CD1c-positive myeloid dendritic cell (primary cell): ENCODE results near the gene GRXCR2.
"Not testable (repeated sequence)": the region's sequence is repeated elsewhere in the genome, so short reads cannot be mapped to it uniquely, and the experiment has no call there.

Experiments used
- DNase-seq: peaks from one replicate; pipeline ENCODE4 v3.0.0-alpha.2; 2016; ENCODE audit errors: extremely low spot score

Gene GRXCR2, protein sequence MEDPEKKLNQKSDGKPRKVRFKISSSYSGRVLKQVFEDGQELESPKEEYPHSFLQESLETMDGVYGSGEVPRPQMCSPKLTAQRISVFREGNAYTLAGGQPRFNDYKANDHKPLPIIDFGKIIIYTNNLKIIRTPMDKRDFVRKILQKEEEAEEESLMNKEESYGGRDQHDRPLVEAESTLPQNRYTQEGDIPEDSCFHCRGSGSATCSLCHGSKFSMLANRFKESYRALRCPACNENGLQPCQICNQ

GRCh38 chr5:145872914-145873313, at the start of gene GRXCR2:
GRXCR2 (minus strand) TSS chr5:145873014; CDS start chr5:145872968, 46 bp downstream.
- no peak for DNase-seq

DNA sequence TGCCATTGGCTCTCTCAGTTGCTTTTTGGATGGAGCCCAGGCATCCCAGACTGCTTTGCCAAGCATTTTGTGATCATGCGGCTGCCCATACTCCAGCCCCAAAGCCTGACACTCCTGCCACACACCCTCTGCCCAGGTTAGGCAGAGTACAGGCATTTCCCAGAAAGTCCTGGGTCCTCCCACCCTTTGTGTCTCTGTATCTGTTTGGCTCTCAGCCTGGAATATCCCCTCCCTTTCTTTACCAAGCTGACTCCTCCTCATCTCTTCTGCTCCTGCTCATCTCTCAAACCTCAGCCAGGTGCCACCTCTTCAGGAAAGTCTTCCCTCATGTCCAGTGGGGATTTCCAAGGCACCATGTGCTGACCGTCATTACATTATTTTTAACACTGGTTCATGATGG, 49.2 kb upstream of the GRXCR2 start:
- DNase-seq: no peak

DNA sequence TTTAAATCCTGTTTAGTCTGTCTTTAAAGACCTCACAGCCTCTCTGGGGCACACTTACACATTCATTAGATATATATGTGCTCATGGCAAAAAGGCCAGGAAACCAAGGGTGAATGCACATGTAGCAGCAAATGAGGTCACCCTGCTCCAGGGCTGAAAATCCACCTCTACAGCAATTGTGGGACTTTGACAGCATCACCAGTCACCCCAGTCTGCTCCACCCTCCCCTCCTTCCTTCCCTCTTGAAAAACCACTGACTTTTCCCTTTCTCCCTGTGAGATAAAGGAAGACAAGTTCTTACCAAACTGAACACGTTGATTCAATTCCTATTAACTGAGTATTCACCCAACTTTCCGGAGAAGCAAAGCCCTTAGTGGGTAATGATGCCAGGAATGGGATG, 48.4 kb upstream of the GRXCR2 start:
- DNase-seq: no peak

- no peak for DNase-seq
These were observed 47.9 kb upstream of the GRXCR2 start for GRCh38 chr5:145920542-145921210.

- no peak for DNase-seq
These were observed 46.6 kb upstream of the GRXCR2 start for GRCh38 chr5:145919413-145919812.

DNA sequence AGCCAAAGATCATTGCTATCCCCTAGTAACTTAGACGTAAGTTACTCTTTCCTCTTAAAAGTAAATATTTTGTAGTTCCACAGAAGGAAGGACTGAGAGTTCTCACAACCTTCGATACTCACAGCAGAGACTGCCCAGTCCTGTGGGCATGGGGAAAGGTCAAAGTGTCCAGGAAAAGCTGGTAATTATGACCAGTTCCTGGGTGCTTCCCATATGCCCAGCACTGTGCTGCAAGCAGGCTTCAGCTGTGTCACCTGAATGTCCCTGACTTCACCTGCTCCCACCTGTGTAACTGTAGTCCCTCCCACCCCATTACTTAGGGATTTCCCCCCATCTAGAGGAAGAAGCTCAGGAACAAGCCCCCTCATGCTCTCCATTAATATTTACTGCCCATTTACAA, 45.6 kb upstream of the GRXCR2 start:
- no peak for DNase-seq

GRCh38 chr5:145917288-145917687, 44.5 kb upstream of the GRXCR2 start:
- no peak for DNase-seq

DNA sequence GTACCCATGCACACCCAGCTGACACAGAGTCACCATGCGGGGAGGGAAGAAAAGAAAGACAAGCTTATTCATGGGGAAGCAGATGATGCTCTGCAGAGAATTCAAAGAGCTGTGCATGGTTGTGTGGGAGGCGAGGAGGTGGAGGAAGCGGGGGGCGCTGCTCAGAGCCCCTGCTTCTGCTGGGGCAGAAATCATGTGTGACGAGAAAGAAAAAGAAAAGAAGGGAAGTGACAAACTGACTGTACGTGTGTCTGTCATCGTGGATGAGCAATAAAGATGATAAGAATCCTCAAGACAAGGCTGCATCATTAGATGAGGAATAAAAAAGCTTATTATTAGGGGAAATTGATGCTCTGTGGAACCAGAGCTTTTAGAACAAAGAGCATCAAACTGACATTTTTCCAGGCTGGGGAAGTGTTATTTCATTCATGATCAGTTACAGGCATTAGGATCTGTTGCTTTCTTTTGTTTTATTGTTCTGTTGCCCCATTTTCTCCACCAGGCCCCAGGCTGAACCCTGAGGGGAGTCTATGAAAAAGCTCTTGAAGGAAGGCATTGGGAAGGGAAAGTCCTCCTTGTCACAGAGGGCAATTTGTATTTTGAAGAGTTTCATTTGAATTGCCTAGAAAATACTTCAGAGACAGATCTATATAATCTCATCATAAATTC, 43.3 kb upstream of the GRXCR2 start:
- DNase-seq: no peak

- DNase-seq: no peak
These were observed 40.9 kb upstream of the GRXCR2 start for GRCh38 chr5:145913701-145914100.

GRCh38 chr5:145912594-145912993, 39.8 kb upstream of the GRXCR2 start:
- no peak for DNase-seq

DNA sequence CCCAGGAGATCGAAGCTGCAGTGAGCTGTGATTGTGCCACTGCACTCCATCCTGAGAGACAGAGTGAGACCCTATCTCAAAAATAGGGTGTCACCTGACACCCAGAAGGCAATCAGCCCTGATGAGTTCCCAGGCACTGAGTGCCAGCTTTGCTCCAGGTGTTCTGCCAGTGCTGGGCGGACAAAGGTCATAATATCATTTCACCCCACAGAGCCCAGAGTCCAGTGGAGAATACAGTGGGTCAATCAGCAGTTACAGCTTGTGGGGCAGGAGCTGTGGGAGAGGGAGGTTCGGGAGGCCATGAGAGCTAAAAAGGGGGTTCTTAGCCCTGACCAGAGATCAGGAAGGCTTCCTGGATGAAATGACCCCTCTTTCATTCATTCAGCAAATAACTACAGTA, 39.2 kb upstream of the GRXCR2 start:
- no peak for DNase-seq

DNA sequence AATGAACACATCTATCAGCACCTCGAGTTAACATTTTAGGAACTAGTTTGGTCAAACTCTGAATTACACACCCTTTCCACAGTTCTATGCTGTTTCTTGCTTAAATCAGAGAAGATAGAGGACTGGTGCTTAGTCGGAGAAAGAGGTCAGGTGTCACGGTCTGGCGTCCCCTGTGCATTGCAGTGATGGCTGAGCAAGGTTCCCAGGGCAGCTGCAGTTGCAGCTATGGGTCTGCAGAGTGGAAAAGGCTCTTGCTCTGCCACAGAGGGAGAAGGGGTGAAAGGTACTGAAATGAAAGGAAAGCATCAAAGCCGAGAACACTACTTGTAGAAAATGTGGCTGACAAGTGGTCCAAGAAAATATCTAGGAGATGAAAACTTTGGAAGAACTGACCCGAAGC, 38.4 kb upstream of the GRXCR2 start:
- DNase-seq: no peak

- no peak for DNase-seq
These were observed 35.6 kb upstream of the GRXCR2 start for GRCh38 chr5:145908206-145908960.

DNA sequence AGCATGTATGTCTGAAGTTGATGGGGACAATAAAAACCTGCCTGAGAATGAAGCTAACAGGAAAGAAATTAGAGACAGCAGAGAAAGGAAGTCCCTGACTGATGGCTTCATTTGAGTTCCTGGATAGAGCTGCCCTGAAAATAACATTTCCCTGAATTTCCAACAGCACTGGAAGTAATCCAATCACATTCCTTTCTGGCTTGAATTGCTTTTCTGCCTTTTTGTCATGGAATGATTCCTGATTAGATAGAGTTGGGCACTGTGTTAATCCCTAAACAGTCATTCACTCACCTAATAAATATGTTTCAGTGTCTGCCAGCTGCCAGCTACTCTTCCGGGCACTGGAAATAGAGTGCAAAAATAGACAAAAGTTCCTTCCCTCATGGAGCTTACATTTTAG, 33.6 kb upstream of the GRXCR2 start:
- DNase-seq: no peak

DNA sequence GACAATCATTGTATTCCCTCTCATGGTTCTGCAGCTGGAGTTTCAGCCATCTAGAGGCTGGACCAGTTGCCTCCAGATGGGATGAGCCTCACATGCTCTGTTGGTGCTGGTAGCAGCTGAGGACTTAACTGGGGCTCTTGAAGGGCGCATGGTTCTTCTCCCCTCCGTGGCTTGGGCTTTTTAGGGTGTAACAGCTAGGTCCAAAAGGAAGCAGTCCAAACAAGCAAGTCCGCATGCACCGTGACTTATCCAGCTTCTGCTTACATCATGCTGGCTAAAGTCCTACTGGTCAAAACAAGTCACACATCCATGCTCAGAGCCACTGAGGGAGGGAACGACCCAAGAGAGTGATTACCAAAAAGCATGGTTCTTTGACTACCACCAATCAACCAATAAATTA, 31.9 kb upstream of the GRXCR2 start:
- DNase-seq: no peak

GRCh38 chr5:145903867-145904266, 31.1 kb upstream of the GRXCR2 start:
- no peak for DNase-seq

GRCh38 chr5:145903113-145903512, 30.3 kb upstream of the GRXCR2 start:
- peak; percentile 13 for DNase-seq

DNA sequence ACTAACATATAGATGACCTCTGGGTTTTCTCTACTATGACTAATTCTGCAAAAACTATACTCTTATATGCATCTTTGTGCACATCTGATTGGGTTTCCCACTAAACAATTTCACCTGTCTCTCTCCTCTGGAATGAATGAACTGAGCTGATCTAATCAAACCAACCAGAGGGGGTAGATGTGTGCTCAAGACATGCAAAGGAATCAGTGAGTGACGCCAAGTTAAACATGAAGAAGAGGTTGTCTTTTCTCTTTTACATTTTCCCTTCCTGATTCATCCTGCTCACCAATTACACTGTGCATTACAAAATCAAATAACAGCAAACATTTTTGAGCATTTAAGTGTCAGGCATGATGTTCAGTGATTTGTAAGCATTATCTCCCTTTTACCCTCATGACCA, 29.6 kb upstream of the GRXCR2 start:
- no peak for DNase-seq

GRCh38 chr5:145898171-145898570, 25.4 kb upstream of the GRXCR2 start:
- DNase-seq: no peak

DNA sequence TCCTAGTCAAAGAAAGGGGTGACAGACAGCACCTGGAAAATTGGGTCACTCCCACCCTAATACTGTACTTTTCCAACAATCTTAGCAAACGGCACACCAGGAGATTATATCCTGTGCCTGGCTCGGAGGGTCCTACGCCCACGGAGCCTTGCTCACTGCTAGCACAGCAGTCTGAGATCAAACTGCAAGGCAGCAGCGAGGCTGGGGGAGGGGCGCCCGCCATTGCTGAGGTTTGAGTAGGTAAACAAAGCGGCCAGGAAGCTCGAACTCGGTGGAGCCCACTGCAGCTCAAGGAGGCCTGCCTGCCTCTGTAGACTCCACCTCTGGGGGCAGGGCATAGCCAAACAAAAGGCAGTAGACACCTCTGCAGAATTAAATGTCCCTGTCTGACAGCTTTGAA, 18.6 kb upstream of the GRXCR2 start:
- not testable (repeated sequence) for DNase-seq

DNA sequence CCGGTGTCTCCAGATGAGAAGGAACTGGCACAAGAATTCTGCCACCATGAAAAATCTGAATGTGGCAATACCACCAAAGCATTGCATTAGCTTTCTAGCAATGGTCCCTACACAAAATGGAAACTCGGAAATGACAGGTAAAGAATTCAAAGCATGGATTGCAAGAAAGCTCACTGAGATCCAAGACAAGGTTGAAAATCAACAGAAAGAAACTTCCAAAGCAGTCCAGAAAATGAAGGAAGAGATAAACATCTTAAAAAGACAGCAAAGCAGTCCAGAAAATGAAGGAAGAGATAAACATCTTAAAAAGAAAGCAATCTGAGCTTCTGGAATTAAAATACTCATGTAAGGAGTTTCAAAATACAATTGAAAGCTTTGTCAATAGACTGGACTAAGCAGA, 16.8 kb upstream of the GRXCR2 start:
- no peak for DNase-seq

DNA sequence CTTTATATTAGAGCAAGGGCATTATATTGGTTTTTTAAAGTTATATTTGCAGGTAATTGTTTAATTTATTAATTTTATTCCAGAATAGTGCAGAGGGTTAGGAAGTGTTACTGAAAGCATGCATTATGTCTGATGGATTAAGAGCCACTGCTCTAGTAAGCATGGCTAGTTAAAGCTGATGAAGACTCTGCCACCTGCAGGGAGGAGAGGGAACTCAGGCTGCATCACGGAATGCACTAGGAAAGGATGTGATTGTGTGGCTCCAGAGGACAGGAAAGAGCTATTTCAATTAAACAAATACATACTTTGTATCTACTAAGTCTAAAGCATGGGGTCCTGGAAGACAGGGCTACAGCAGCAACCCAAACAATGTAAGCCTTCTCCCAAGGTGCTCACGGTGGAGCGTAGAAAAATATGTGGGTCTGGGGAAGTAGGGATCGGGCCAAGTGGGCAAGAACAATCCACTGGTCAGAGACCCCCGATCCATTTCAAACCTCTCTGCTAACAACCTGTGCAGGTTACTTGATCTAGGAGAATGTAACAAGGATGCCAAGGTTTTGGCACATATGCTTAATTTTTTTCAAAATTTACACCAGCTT, 15.3 kb upstream of the GRXCR2 start:
- no peak for DNase-seq
